Gastrocnemius medialis (tissue), 4 donors: ENCODE data around the gene CDADC1. TPM values are rescaled to one million over a fixed set of nuclear protein-coding genes. Genes with fewer than 3 reads are reported as not detected.
A peak's percentile ranks its signal among the peaks of the same experiment; 100 is the strongest.

Experiments
- ATAC-seq, 2 donors: fragments of 150-250 bp; one replicate each; pipeline ENCODE4 v1.9.1; 2016
- DNase-seq, 2 donors: peaks; one replicate each; pipeline ENCODE4 v3.0.0-alpha.2; 2019
- H3K27ac ChIP-seq, 4 donors: fragments of 200-600 bp; sonication (generic); 1 replicate in 1 of 4; 2 replicates in 3 of 4; pipeline ENCODE4 v1.5.1; 2016 to 2018; ENCODE audit warnings: mild to moderate bottlenecking in 2 of 4, moderate library complexity in 1 of 4
- H3K27me3 ChIP-seq, 3 donors: fragments of 200-600 bp; sonication (generic) in 2 of 3; 1 replicate in 1 of 3; 2 replicates in 2 of 3; pipeline versions ENCODE4 v1.5.1 to v1.6.0; 2016 to 2019; ENCODE audit warnings: mild to moderate bottlenecking in 1 of 3, moderate library complexity in 1 of 3
- H3K36me3 ChIP-seq, 2 donors: fragments of 200-600 bp; sonication (generic) in 1 of 2; one replicate each; pipeline ENCODE4 v1.5.1; 2017 to 2018
- H3K4me1 ChIP-seq, 2 donors: fragments of 200-600 bp; sonication (generic) in 1 of 2; one replicate each; pipeline ENCODE4 v1.5.1; 2016 to 2017; ENCODE audit warnings: mild to moderate bottlenecking in 2 of 2
- H3K4me3 ChIP-seq, 4 donors: fragments of 200-600 bp; sonication (generic) in 3 of 4; 1 replicate in 1 of 4; 2 replicates in 3 of 4; pipeline ENCODE4 v1.5.1; 2016 to 2019; ENCODE audit warnings: mild to moderate bottlenecking in 2 of 4
- H3K9me3 ChIP-seq, 3 donors: fragments of 200-600 bp; sonication (generic) in 2 of 3; 1 replicate in 1 of 3; 2 replicates in 2 of 3; pipeline ENCODE4 v1.5.1; 2016 to 2019
- CTCF ChIP-seq, 5 experiments: fragments of 450-650 bp in 3 of 5; fragments of 200-600 bp in 2 of 5; sonication (generic) in 2 of 5; IDR thresholded peaks in 4 of 5; conservative IDR thresholded peaks in 1 of 5; 1 replicate in 4 of 5; 2 replicates in 1 of 5; pipeline ENCODE4 v1.5.1; 2016 to 2019; ENCODE audit warnings: antibody characterized with exemption in 5 of 5, mild to moderate bottlenecking in 3 of 5, moderate library complexity in 3 of 5
- POLR2A ChIP-seq, 2 donors: fragments of 450-650 bp; IDR thresholded peaks; one replicate each; pipeline ENCODE4 v1.6.1; 2017; ENCODE audit warnings: antibody characterized with exemption in 2 of 2, mild to moderate bottlenecking in 2 of 2, moderate library complexity in 2 of 2
- in situ Hi-C, 4 donors: fragments of 200-750 bp; cut with MboI; loops; one replicate each; pipeline versions ENCODE4 v1.15.0 to v1.8.0; 2017; ENCODE audit warnings: low sequenced_read_pairs in 4 of 4
- intact Hi-C: fragments of 100-400 bp; cut with DNase I; formaldehyde crosslinking; loops from one replicate; pipeline ENCODE4 v1.15.1; 2023; ENCODE audit warnings: low total_unique reads
- total RNA-seq, 4 donors: library from RNA; depleted of rRNA; stranded (reverse); fragments of >200 nt; gene quantifications; one replicate each; pipeline versions ENCODE4 v1.1.0 to v1.2.3, GENCODE V29; 2016

The CDADC1 gene
- total RNA-seq, 4 donors from 2014 or later: 1.00 to 8.6 (median 3.9) TPM

- Histone ChIP-seq H3K36me3 (no peaks in the 10 kb centered on the region), H3K27me3 (no peaks in the 10 kb centered on the region), H3K4me1 (no peaks in the 10 kb centered on the region), H3K27ac (no peak overlapping the region), H3K4me3 (no peak overlapping the region), H3K9me3 (no peaks in the 10 kb centered on the region)
- TF ChIP-seq POLR2A (IDR thresholded peaks at IDR 0.05) (no peak), CTCF (IDR thresholded peaks at IDR 0.05 in 4 of 5, conservative IDR thresholded peaks at IDR 0.05 in 1 of 5) (no peak)
- intact Hi-C loops: loop anchor here (10.0 kb wide), 1 partner anchor 146 kb away; no protein-coding TSS in a partner anchor
- in situ Hi-C loops: no loop called here
- ATAC-seq: no peak
- no peak for DNase-seq
Measured at GRCh38 chr13:49241296-49241695, 6.4 kb upstream of the CDADC1 start.

GRCh38 chr13:49245101-49245500 lies 2.6 kb upstream of the CDADC1 start:
- intact Hi-C loops (loop anchor here (5.0 to 10.0 kb wide), 2 partner anchors 150 to 268 kb away; partner anchors contain the start of gene FNDC3A), in situ Hi-C loops (no loop called here)
- DNase-seq (no peak), ATAC-seq (no peak)
- Histone ChIP-seq H3K36me3 (peaks cover 0 to 6% of the 10 kb centered on the region in 2 donors), H3K4me1 (peaks cover 13 to 17% of the 10 kb centered on the region in 2 donors), H3K27ac (no peak overlapping the region), H3K4me3 (no peak overlapping the region), H3K9me3 (no peaks in the 10 kb centered on the region), H3K27me3 (no peaks in the 10 kb centered on the region)
- TF ChIP-seq CTCF (IDR thresholded peaks at IDR 0.05 in 4 of 5, conservative IDR thresholded peaks at IDR 0.05 in 1 of 5): no peak
- no peak for TF ChIP-seq POLR2A (IDR thresholded peaks at IDR 0.05)

GRCh38 chr13:49246850-49247642 lies 679 bp upstream of the CDADC1 start:
- no peaks in the 10 kb centered on the region for H3K9me3 ChIP-seq
- ATAC-seq: peak; percentile 68 to 69
- in situ Hi-C loops: no loop called here
- TF ChIP-seq POLR2A (IDR thresholded peaks at IDR 0.05) (no peak), CTCF (IDR thresholded peaks at IDR 0.05 in 4 of 5, conservative IDR thresholded peaks at IDR 0.05 in 1 of 5) (no peak)
- intact Hi-C loops: loop anchor here (5.0 to 10.0 kb wide), 2 partner anchors 152 to 270 kb away; partner anchors contain the start of gene FNDC3A
- DNase-seq: no peak
- peak overlapping the region; percentile 82 to 91 (median 86) for H3K27ac ChIP-seq
- peak overlapping the region; percentile 86 to 93 (median 88) for H3K4me3 ChIP-seq
- peaks cover 0 to 13% of the 10 kb centered on the region in 2 donors for H3K36me3 ChIP-seq
- H3K4me1 ChIP-seq: peaks cover 13 to 17% of the 10 kb centered on the region in 2 donors
- H3K27me3 ChIP-seq: no peaks in the 10 kb centered on the region

GRCh38 chr13:49248622-49249002 lies 887 bp downstream of the CDADC1 start:
- DNase-seq (no peak), ATAC-seq (peak; percentile 2 to 20)
- H3K36me3 ChIP-seq: peaks cover 0 to 13% of the 10 kb centered on the region in 2 donors
- in situ Hi-C loops (no loop called here), intact Hi-C loops (loop anchor here (5.0 to 10.0 kb wide), 2 partner anchors 154 to 271 kb away; partner anchors contain the start of gene FNDC3A)
- H3K4me1 ChIP-seq: peaks cover 13 to 20% of the 10 kb centered on the region in 2 donors
- peak overlapping the region; percentile 82 to 91 (median 86) for H3K27ac ChIP-seq
- H3K9me3 ChIP-seq: no peaks in the 10 kb centered on the region
- no peak for TF ChIP-seq CTCF (IDR thresholded peaks at IDR 0.05 in 4 of 5, conservative IDR thresholded peaks at IDR 0.05 in 1 of 5)
- no peak for TF ChIP-seq POLR2A (IDR thresholded peaks at IDR 0.05)
- no peaks in the 10 kb centered on the region for H3K27me3 ChIP-seq
- H3K4me3 ChIP-seq: peak overlapping the region; percentile 86 to 93 (median 88)
